ENCODE data around the gene RSBN1L. TPM values are rescaled to one million over a fixed set of nuclear protein-coding genes. Genes with fewer than 3 reads are reported as not detected.
"Not testable (repeated sequence)": the region's sequence is repeated elsewhere in the genome, so short reads cannot be mapped to it uniquely, and the experiment has no call there.

The RSBN1L gene
- total RNA-seq, 1 donor from 2014 or later = 11.3 TPM

DNA sequence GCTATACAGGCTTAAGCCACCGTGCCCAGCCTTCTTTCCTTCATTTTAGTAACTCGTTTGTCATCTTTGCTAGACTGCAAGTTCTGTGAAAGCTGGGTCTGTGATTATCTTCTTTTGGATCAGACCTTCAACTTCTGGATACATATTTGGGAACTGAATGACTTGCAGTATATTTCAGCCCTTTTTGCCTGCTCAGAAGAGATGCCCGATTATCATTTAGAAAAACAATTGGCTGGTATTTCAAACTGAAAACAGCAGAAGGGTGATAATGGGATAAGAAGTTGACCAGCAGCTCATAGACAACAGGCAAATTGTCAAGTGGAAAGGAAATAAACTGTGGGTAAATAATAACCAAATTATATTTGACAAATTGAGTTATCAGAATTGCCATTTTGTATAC lies 14.6 kb downstream of the RSBN1L start:
- DNase-seq (ENCODE audit: extremely low spot score in 2 of 2) = no peak
- H3K27me3 ChIP-seq = no peaks in the 10 kb centered on the region
- H3K36me3 ChIP-seq = no peaks in the 10 kb centered on the region
- intact Hi-C loops (cut with DNase I) = no loop called here
- TF ChIP-seq POLR2AphosphoS5 (IDR thresholded peaks at IDR 0.05; ENCODE audit: insufficient read depth in 1 of 2, low read depth in 1 of 2) = no peak
- TF ChIP-seq, protein P1, sequence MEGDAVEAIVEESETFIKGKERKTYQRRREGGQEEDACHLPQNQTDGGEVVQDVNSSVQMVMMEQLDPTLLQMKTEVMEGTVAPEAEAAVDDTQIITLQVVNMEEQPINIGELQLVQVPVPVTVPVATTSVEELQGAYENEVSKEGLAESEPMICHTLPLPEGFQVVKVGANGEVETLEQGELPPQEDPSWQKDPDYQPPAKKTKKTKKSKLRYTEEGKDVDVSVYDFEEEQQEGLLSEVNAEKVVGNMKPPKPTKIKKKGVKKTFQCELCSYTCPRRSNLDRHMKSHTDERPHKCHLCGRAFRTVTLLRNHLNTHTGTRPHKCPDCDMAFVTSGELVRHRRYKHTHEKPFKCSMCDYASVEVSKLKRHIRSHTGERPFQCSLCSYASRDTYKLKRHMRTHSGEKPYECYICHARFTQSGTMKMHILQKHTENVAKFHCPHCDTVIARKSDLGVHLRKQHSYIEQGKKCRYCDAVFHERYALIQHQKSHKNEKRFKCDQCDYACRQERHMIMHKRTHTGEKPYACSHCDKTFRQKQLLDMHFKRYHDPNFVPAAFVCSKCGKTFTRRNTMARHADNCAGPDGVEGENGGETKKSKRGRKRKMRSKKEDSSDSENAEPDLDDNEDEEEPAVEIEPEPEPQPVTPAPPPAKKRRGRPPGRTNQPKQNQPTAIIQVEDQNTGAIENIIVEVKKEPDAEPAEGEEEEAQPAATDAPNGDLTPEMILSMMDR (IDR thresholded peaks at IDR 0.05) = no peak
- no peak for TF ChIP-seq POLR2A (IDR thresholded peaks at IDR 0.05)
- H3K9me3 ChIP-seq = no peaks in the 10 kb centered on the region
- H3K4me1 ChIP-seq = peaks cover 21% of the 10 kb centered on the region
- no peak overlapping the region for H3K27ac ChIP-seq
- no peak overlapping the region for H3K4me3 ChIP-seq

DNA sequence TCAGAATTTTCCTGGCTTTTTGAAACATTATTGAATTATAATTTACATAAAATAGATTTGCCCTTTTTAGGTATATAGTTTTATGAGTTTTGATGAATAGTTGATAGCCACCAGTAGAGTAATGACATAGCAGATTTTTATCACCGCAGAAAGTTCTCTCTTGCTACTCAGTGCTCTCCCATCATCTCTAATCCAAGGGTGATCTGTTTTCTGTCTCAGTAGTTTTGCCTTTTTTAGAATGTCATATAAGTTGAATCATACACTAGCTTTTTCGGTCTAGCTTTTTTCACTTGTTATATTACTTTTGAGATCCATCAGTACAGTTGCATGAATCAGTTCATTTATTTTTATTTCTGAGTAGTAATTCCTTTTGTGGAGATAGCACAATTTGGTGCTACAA lies 17.9 kb downstream of the RSBN1L start:
- H3K4me1 ChIP-seq = peaks cover 19% of the 10 kb centered on the region

DNA sequence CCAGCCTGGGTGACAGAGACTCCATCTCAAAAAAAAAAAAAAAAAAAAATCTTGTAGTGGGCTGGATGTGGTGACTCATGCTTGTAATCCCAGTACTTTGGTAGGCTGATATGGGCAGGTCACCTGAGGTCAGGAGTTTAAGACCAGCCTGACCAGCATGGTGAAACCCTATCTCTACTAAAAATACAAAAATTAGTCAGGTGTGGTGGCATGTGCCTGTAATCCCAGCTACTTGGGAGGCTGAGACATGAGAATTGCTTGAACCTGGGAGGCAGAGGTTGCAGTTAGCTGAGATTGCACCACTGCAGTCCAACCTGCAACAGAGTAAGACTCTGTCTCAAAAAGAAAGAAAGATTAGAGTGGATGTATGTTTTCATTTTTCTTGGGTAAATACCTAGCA lies 18.7 kb downstream of the RSBN1L start:
- DNase-seq (ENCODE audit: extremely low spot score in 2 of 2); H3K9me3 ChIP-seq; H3K27ac ChIP-seq; intact Hi-C loops (cut with DNase I); H3K36me3 ChIP-seq; H3K4me3 ChIP-seq; H3K27me3 ChIP-seq: not testable (repeated sequence)
- peaks cover 16% of the 10 kb centered on the region for H3K4me1 ChIP-seq

More for the DNA sequence above, 17.9 kb downstream of the RSBN1L start:
- Histone ChIP-seq H3K36me3 (no peaks in the 10 kb centered on the region), H3K27ac (no peak overlapping the region), H3K4me3 (no peak overlapping the region), H3K27me3 (no peaks in the 10 kb centered on the region), H3K9me3 (no peaks in the 10 kb centered on the region)
- DNase-seq (ENCODE audit: extremely low spot score in 2 of 2) = no peak
- TF ChIP-seq, protein P1 (IDR thresholded peaks at IDR 0.05) = no peak
- TF ChIP-seq POLR2AphosphoS5 (IDR thresholded peaks at IDR 0.05; ENCODE audit: insufficient read depth in 1 of 2, low read depth in 1 of 2) (no peak), POLR2A (IDR thresholded peaks at IDR 0.05) (no peak)
- intact Hi-C loops (cut with DNase I) = no loop called here

DNA sequence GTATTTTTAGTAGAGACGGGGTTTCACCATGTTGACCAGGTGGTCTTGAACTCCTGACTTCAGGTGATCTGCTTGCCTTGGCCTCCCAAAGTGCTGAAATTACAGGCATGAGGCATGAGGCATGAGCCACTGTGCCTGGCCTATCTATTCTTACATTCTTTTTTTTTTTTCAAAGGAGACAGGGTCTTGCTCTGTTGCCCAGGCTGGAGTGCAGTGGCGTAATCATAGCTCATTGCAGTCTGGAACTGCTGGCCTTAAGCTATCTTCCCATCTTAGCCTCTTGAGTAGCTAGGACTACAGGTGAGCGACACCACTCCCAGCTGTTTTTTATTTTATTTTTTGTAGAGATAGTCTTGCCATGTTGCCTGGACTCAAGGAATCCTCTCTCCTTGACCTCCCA lies 20.5 kb downstream of the RSBN1L start:
- no peaks in the 10 kb centered on the region for H3K36me3 ChIP-seq
- H3K4me1 ChIP-seq = peaks cover 28% of the 10 kb centered on the region
- no peaks in the 10 kb centered on the region for H3K9me3 ChIP-seq
- intact Hi-C loops (cut with DNase I) = no loop called here
- H3K4me3 ChIP-seq = no peak overlapping the region
- no peak overlapping the region for H3K27ac ChIP-seq
- H3K27me3 ChIP-seq = no peaks in the 10 kb centered on the region
- no peak for DNase-seq (ENCODE audit: extremely low spot score in 2 of 2)
- TF ChIP-seq POLR2A (IDR thresholded peaks at IDR 0.05) (no peak), POLR2AphosphoS5 (IDR thresholded peaks at IDR 0.05; ENCODE audit: insufficient read depth in 1 of 2, low read depth in 1 of 2) (no peak)
- TF ChIP-seq, protein P1 (IDR thresholded peaks at IDR 0.05) = no peak

- DNase-seq (ENCODE audit: extremely low spot score in 2 of 2); H3K27me3 ChIP-seq; H3K4me3 ChIP-seq; H3K27ac ChIP-seq; H3K9me3 ChIP-seq; intact Hi-C loops (cut with DNase I); H3K36me3 ChIP-seq: not testable (repeated sequence)
- H3K4me1 ChIP-seq = peaks cover 33% of the 10 kb centered on the region
Measured at GRCh38 chr7:77717566-77717965, 21.3 kb downstream of the RSBN1L start.

DNA sequence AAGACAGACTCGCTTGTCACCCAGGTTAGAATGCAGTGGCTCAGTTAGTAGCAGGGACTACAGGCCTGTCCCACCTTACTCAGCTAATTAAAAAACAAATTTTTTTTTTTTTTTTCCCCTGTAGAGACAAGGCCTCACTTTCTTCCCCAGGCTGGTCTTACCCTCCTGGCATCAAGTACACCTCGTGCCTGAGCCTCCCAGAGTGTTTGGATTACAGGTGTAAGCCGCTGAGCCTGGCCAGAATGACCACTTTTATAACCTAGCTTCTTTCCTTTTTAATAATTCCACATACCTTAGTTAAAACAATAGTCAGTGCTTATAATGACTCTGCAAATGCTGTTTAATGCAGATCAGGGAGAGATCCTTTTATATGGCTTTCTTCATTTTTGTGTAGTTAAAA lies 31.3 kb downstream of the RSBN1L start:
- H3K9me3 ChIP-seq = no peaks in the 10 kb centered on the region
- H3K27ac ChIP-seq = peak overlapping the region; percentile 46
- intact Hi-C loops (cut with DNase I) = no loop called here
- H3K27me3 ChIP-seq = no peaks in the 10 kb centered on the region
- H3K36me3 ChIP-seq = no peaks in the 10 kb centered on the region
- no peak overlapping the region for H3K4me3 ChIP-seq
- DNase-seq (ENCODE audit: extremely low spot score in 2 of 2) = no peak
- TF ChIP-seq POLR2AphosphoS5 (IDR thresholded peaks at IDR 0.05; ENCODE audit: insufficient read depth in 1 of 2, low read depth in 1 of 2) (no peak), POLR2A (IDR thresholded peaks at IDR 0.05) (no peak)
- TF ChIP-seq, protein P1 (IDR thresholded peaks at IDR 0.05) = no peak
- peaks cover 35% of the 10 kb centered on the region for H3K4me1 ChIP-seq

Measured in vagina (tissue), 2 donors.